Ovary (tissue), 3 donors: ENCODE results near the gene DCUN1D1.

Experiments
- CTCF ChIP-seq, 3 donors: fragments of 450-650 bp in 2 of 3; fragments of 200-600 bp in 1 of 3; IDR thresholded peaks; one replicate each; pipeline versions ENCODE4 v1.5.1 to v1.8.0; 2016 to 2022; ENCODE audit warnings: antibody characterized with exemption in 3 of 3, mild to moderate bottlenecking in 1 of 3
- POLR2A ChIP-seq: fragments of 450-650 bp; IDR thresholded peaks from one replicate; pipeline ENCODE4 v1.6.1; 2017; ENCODE audit warnings: antibody characterized with exemption, mild to moderate bottlenecking, moderate library complexity
- donor health status: DM: no; HTN: no; CAD: no.

DNA sequence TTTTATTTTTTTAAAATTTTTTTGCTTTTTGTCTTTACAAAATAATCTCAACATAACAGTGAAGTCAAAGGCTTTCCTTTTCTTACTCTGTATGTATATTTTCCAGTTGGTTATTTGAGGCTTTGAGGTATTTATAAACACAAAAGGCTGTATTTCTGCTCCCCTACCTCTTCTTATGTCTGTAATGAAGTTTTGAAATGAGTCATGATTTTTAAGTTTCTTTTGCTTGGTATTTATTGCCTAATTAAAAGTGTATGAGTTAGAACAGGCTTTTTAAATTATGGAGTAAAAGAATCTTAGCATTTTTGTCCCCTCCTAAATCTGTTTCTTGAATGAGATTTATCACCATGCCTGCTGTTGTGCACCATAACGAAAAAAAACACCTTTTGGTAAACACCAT is 66.0 kb downstream of the DCUN1D1 start:
- TF ChIP-seq CTCF (IDR thresholded peaks at IDR 0.05) (no peak), POLR2A (no peak)
